ENCODE results near the gene ALOX5. TPM values are rescaled to one million over a fixed set of nuclear protein-coding genes. Genes with fewer than 3 reads are reported as not detected.

The ALOX5 gene
- total and polyA plus RNA-seq, 2 donors (not counting 1 experiment from before 2014, with no cell fraction given), result 354 to 888 TPM

DNA sequence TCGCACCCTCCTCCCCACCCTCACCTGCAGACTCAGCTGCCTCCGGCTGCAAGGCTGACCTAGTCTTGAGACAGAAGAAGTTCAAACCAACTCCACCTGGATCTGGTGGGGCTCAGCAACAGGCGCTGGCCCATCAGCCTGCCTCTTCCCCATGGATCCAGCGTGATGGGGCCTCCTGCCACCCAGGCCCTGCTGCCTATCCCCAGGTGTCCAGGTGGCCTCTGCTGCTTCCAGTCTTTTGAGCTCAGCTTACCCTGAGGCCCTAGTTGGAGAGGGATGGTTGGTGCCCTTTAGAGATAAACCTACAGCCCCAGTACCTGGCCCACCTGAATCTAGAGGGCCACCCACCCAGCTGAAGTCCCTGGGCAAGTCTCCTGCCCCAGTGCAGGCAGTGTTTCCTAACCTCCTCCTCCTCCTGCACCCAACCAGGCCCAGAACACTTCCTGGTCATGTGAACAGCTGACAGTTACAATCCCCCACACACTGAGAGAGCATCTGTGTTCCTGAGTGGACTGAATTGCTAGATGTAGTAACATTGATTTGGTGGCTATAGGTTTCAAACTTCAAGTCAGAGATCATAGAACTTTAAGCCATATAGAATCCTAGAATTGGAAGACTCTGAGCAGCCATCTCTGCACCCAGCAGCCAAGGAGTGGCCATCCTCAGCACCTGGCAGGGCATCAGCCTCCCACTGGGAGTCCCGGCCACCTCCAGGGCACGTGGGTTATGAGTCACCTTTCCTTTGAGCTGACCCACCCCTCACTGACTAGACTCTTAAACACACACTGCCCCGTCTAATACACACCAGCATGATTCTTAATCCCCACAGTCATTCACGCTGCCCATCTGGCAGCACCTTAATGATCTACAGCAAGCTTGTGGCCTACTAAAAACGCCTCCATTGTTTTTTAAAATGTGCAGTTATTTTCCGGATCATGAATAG, 51.9 kb downstream of the ALOX5 start:
- peaks cover 33% of the 10 kb centered on the region for H3K4me1 Mint-ChIP-seq
- Histone ChIP-seq H3K9me3 (ENCODE audit: control extremely low read depth in 1 of 3, control insufficient read depth in 2 of 3, insufficient read depth in 1 of 3, low read length in 2 of 3) (no peaks in the 10 kb centered on the region), H3K9ac (ENCODE audit: low read length) (no peak overlapping the region), H3K27me3 (replicated peaks in 1 of 4; ENCODE audit: control extremely low read depth in 1 of 4, control insufficient read depth in 3 of 4, insufficient read depth in 4 of 4, low read length in 3 of 4) (no peaks in the 10 kb centered on the region), H4K20me1 (ENCODE audit: control insufficient read depth, insufficient read depth, low read length, poor library complexity, severe bottlenecking) (peaks cover 17% of the 10 kb centered on the region), H3K36me3 (replicated peaks in 1 of 2; ENCODE audit: control extremely low read depth in 1 of 2, control insufficient read depth in 1 of 2, extremely low read depth in 1 of 2, insufficient read depth in 2 of 2, low read length in 1 of 2) (peaks cover 4 to 77% of the 10 kb centered on the region in 2 experiments), H3K4me3 (ENCODE audit: control extremely low read depth in 1 of 5, extremely low read depth in 1 of 5, insufficient read depth in 1 of 5, low read depth in 2 of 5, low read length in 4 of 5) (no peak overlapping the region), H3K4me1 (ENCODE audit: control insufficient read depth in 2 of 2, insufficient read depth in 2 of 2, low read length in 2 of 2) (peaks cover 14 to 20% of the 10 kb centered on the region in 2 donors), H2AFZ (ENCODE audit: insufficient read depth, low read depth, low read length, poor library complexity, severe bottlenecking) (no peak overlapping the region), H3K79me2 (ENCODE audit: control insufficient read depth, insufficient read depth, low read length) (peaks cover 49% of the 10 kb centered on the region), H3K27ac (ENCODE audit: low read length in 2 of 2) (no peak overlapping the region), H3K4me2 (replicated peaks; ENCODE audit: low read depth, low read length, poor library complexity, severe bottlenecking) (no peak overlapping the region)
- H3K4me3 Mint-ChIP-seq, result no peak overlapping the region
- 87% methylated on average over 10 of the region's 10 CpGs for WGBS (ENCODE audit: insufficient coverage)
- no peaks in the 10 kb centered on the region for H3K9me3 Mint-ChIP-seq (ENCODE audit: insufficient read depth)
- DNase-seq, result no peak
- peak overlapping the region; percentile 57 for H3K27ac Mint-ChIP-seq
- intact Hi-C loops (cut with micrococcal nuclease), result no loop called here
- ChIA-PET CTCF (interaction anchor here (0.5 kb wide), 1 partner anchor 12 kb away, joined by 4 read pairs; no protein-coding TSS in a partner anchor), POLR2A (no interaction called here)
- no peak for TF ChIP-seq EZH2 (IDR thresholded peaks at IDR 0.05; ENCODE audit: borderline replicate concordance, insufficient read depth, low read depth, low read length, poor library complexity, severe bottlenecking)
- TF ChIP-seq, protein P1, sequence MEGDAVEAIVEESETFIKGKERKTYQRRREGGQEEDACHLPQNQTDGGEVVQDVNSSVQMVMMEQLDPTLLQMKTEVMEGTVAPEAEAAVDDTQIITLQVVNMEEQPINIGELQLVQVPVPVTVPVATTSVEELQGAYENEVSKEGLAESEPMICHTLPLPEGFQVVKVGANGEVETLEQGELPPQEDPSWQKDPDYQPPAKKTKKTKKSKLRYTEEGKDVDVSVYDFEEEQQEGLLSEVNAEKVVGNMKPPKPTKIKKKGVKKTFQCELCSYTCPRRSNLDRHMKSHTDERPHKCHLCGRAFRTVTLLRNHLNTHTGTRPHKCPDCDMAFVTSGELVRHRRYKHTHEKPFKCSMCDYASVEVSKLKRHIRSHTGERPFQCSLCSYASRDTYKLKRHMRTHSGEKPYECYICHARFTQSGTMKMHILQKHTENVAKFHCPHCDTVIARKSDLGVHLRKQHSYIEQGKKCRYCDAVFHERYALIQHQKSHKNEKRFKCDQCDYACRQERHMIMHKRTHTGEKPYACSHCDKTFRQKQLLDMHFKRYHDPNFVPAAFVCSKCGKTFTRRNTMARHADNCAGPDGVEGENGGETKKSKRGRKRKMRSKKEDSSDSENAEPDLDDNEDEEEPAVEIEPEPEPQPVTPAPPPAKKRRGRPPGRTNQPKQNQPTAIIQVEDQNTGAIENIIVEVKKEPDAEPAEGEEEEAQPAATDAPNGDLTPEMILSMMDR (IDR thresholded peaks at IDR 0.05), result no peak
- no peak for ATAC-seq (ENCODE audit: low read depth)
- H3K27me3 Mint-ChIP-seq, result no peaks in the 10 kb centered on the region
